Type B pancreatic cell (in vitro differentiated cells): ENCODE results near the gene CCDC50. TPM values are rescaled to one million over a fixed set of nuclear protein-coding genes. Genes with fewer than 3 reads are reported as not detected.

Experiments used
- DNase-seq: peaks from one replicate; pipeline ENCODE4 v3.0.0; 2021; ENCODE audit warnings: mixed read lengths; ENCODE audit not compliant: unreplicated experiment; ENCODE audit errors: extremely low spot score
- H3K27ac Mint-ChIP-seq: 2 replicates; pipeline ENCODE4 v1.8.0; 2021; ENCODE audit warnings: mild to moderate bottlenecking, mixed read lengths
- H3K27me3 Mint-ChIP-seq: 2 replicates; pipeline ENCODE4 v1.8.0; 2021; ENCODE audit warnings: mixed read lengths
- H3K36me3 Mint-ChIP-seq: 2 replicates; pipeline ENCODE4 v1.8.0; 2021; ENCODE audit warnings: mixed read lengths
- H3K4me1 Mint-ChIP-seq: one replicate; pipeline ENCODE4 v1.8.0; 2021; ENCODE audit warnings: mixed read lengths; ENCODE audit not compliant: unreplicated experiment
- H3K4me3 Mint-ChIP-seq: 2 replicates; pipeline ENCODE4 v1.8.0; 2021; ENCODE audit warnings: mild to moderate bottlenecking, mixed read lengths
- H3K9me3 Mint-ChIP-seq: 2 replicates; pipeline ENCODE4 v1.8.0; 2021; ENCODE audit warnings: mixed read lengths
- CTCF ChIP-seq: fragments of 200-600 bp; sonication (generic); conservative IDR thresholded peaks from 2 replicates; pipeline ENCODE4 v1.5.0; 2021; ENCODE audit warnings: antibody characterized with exemption, mild to moderate bottlenecking
- total RNA-seq: library from RNA; stranded (reverse); gene quantifications from 2 replicates; pipeline ENCODE4 v1.2.1, GENCODE V29; 2021; ENCODE audit warnings: low replicate concordance

CCDC50 gene
- total RNA-seq, 1 donor from 2014 or later, result 47.4 TPM

- Mint-ChIP-seq H3K27me3 (peaks cover 3% of the 10 kb centered on the region), H3K36me3 (no peaks in the 10 kb centered on the region), H3K9me3 (peaks cover 12% of the 10 kb centered on the region), H3K4me1 (no peaks in the 10 kb centered on the region), H3K4me3 (no peak overlapping the region), H3K27ac (no peak overlapping the region)
- no peak for DNase-seq
- TF ChIP-seq CTCF, result no peak
Measured at GRCh38 chr3:191412759-191413158, 83.6 kb downstream of the CCDC50 start.

- no peak for DNase-seq
- no peaks in the 10 kb centered on the region for H3K4me1 Mint-ChIP-seq
Measured at GRCh38 chr3:191414286-191414685, 85.1 kb downstream of the CCDC50 start.

GRCh38 chr3:191414732-191415131 is 85.5 kb downstream of the CCDC50 start:
- no peak overlapping the region for H3K4me3 Mint-ChIP-seq

More at GRCh38 chr3:191414286-191414685, 85.1 kb downstream of the CCDC50 start:
- no peak for TF ChIP-seq CTCF
- H3K27ac Mint-ChIP-seq, result no peak overlapping the region
- no peak overlapping the region for H3K4me3 Mint-ChIP-seq
- H3K9me3 Mint-ChIP-seq, result peaks cover 12% of the 10 kb centered on the region
- no peaks in the 10 kb centered on the region for H3K36me3 Mint-ChIP-seq
- H3K27me3 Mint-ChIP-seq, result peaks cover 3% of the 10 kb centered on the region

GRCh38 chr3:191415566-191415965 is 86.4 kb downstream of the CCDC50 start:
- no peak for DNase-seq
- H3K27me3 Mint-ChIP-seq, result peaks cover 3% of the 10 kb centered on the region
- no peaks in the 10 kb centered on the region for H3K4me1 Mint-ChIP-seq
- H3K4me3 Mint-ChIP-seq, result no peak overlapping the region
- H3K27ac Mint-ChIP-seq, result no peak overlapping the region
- H3K36me3 Mint-ChIP-seq, result no peaks in the 10 kb centered on the region
- no peak for TF ChIP-seq CTCF
- H3K9me3 Mint-ChIP-seq, result peaks cover 4% of the 10 kb centered on the region

More at GRCh38 chr3:191414732-191415131, 85.5 kb downstream of the CCDC50 start:
- peaks cover 3% of the 10 kb centered on the region for H3K27me3 Mint-ChIP-seq
- no peak for DNase-seq
- H3K36me3 Mint-ChIP-seq, result no peaks in the 10 kb centered on the region
- H3K4me1 Mint-ChIP-seq, result no peaks in the 10 kb centered on the region
- H3K9me3 Mint-ChIP-seq, result peaks cover 10% of the 10 kb centered on the region
- TF ChIP-seq CTCF, result no peak
- no peak overlapping the region for H3K27ac Mint-ChIP-seq

- no peak for DNase-seq
- H3K4me1 Mint-ChIP-seq, result no peaks in the 10 kb centered on the region
- no peaks in the 10 kb centered on the region for H3K36me3 Mint-ChIP-seq
- peaks cover 4% of the 10 kb centered on the region for H3K9me3 Mint-ChIP-seq
- H3K27ac Mint-ChIP-seq, result peak overlapping the region; percentile 24
- H3K4me3 Mint-ChIP-seq, result no peak overlapping the region
- peaks cover 3% of the 10 kb centered on the region for H3K27me3 Mint-ChIP-seq
- TF ChIP-seq CTCF, result no peak
Measured at GRCh38 chr3:191417457-191417729, 88.2 kb downstream of the CCDC50 start.

GRCh38 chr3:191420771-191421170 is 91.6 kb downstream of the CCDC50 start:
- H3K9me3 Mint-ChIP-seq, result peaks cover 4% of the 10 kb centered on the region
- TF ChIP-seq CTCF, result no peak
- H3K27me3 Mint-ChIP-seq, result peaks cover 3% of the 10 kb centered on the region
- DNase-seq, result no peak
- H3K27ac Mint-ChIP-seq, result no peak overlapping the region
- no peaks in the 10 kb centered on the region for H3K36me3 Mint-ChIP-seq
- H3K4me3 Mint-ChIP-seq, result no peak overlapping the region
- no peaks in the 10 kb centered on the region for H3K4me1 Mint-ChIP-seq
